Esophagus muscularis mucosa (tissue), 4 donors: ENCODE measurements around the gene ZDHHC4.

Experiments
- CTCF ChIP-seq, 3 experiments: fragments of 200-600 bp in 2 of 3; fragments of 450-650 bp in 1 of 3; sonication (generic) in 2 of 3; IDR thresholded peaks; one replicate each; pipeline ENCODE4 v1.5.1; 2017 to 2019; ENCODE audit warnings: antibody characterized with exemption in 3 of 3, mild to moderate bottlenecking in 2 of 3, moderate library complexity in 1 of 3
- EP300 ChIP-seq: sonication (generic); formaldehyde crosslinking; IDR thresholded peaks from one replicate; pipeline ENCODE4 v1.6.1; 2017; ENCODE audit warnings: antibody characterized with exemption
- POLR2A ChIP-seq: fragments of 450-650 bp; IDR thresholded peaks from one replicate; pipeline ENCODE4 v1.6.1; 2017; ENCODE audit warnings: antibody characterized with exemption, moderate library complexity, mild to moderate bottlenecking, low read depth
- POLR2AphosphoS5 ChIP-seq, 2 donors: sonication (generic); formaldehyde crosslinking; IDR thresholded peaks; one replicate each; pipeline ENCODE4 v1.6.1; 2017; ENCODE audit warnings: antibody characterized with exemption in 2 of 2

GRCh38 chr7:6590645-6591110 lies 13.4 kb downstream of the ZDHHC4 start:
- TF ChIP-seq CTCF (IDR thresholded peaks at IDR 0.05) = no peak
- no peak for TF ChIP-seq POLR2A
- TF ChIP-seq POLR2AphosphoS5 (IDR thresholded peaks at IDR 0.05) = no peak
- TF ChIP-seq EP300 = no peak
